GM12892 (cell line): ENCODE results near the gene SEMA6B.

Experiments
- POLR2A ChIP-seq: IDR thresholded peaks from 2 replicates; pipeline ENCODE4 v1.6.1; 2011; ENCODE audit warnings: low read depth, low read length, control low read depth
- POLR2AphosphoS5 ChIP-seq: IDR thresholded peaks from 2 replicates; pipeline ENCODE4 v1.6.1; 2011; ENCODE audit warnings: low read depth, low read length, control low read depth
- TAF1 ChIP-seq: IDR thresholded peaks from 2 replicates; pipeline ENCODE4 v1.6.1; 2011; ENCODE audit warnings: low read depth, mild to moderate bottlenecking, control low read depth, low read length, borderline replicate concordance

- TF ChIP-seq POLR2AphosphoS5 = no peak
- TF ChIP-seq POLR2A = no peak
- no peak for TF ChIP-seq TAF1
Observed at GRCh38 chr19:4534836-4535658, 24.4 kb downstream of the SEMA6B start, which contains the start of gene PLIN5.
